Heart left ventricle (tissue), 13 donors: ENCODE results near the gene DIAPH2.

Experiments
- CTCF ChIP-seq, 12 donors: fragments of 200-600 bp; sonication (generic) in 4 of 12; IDR thresholded peaks; one replicate each; pipeline versions ENCODE4 v1.5.0 to v1.8.0; 2018 to 2022; ENCODE audit warnings: antibody characterized with exemption in 12 of 12, mild to moderate bottlenecking in 5 of 12
- POLR2A ChIP-seq, 2 donors: fragments of 450-650 bp; IDR thresholded peaks; one replicate each; pipeline ENCODE4 v1.6.1; 2017; ENCODE audit warnings: antibody characterized with exemption in 2 of 2, mild to moderate bottlenecking in 2 of 2, moderate library complexity in 2 of 2
- donor health status: ischemic (EF 13 %, LVEDD 7.1; RV severe dilation, severe dysfunction).
- donor health status: DM: no; HTN: yes; CAD: no.
- donor health status: DM: no; HTN: no; CAD: no.
- donor health status: ischemic (EF 25% LVEDD 6.9; RV normal size, moderate dysfunction).
- donor health status: ischemic (EF 25% LVEDD 5.7; RV mildly dilated, moderate dysfunction).
- donor health status: ischemic (EF 35%, LVEDD 5.7; RV mildly dilated, moderate dysfunction).
- donor health status: nonischemic (EF 11% LVEDD 7.7; RV severe dilation, severe dysfunction).
- donor health status: DM: yes; HTN: yes; CAD: no.
- donor health status: PGD.
- donor health status: ischemic (EF 29% LVEDD 5.4; RV normal size, mild dysfunction).
- donor health status: nonischemic (EF 23%, LVEDD 6.1; RV moderate dilation, normal function).

DNA sequence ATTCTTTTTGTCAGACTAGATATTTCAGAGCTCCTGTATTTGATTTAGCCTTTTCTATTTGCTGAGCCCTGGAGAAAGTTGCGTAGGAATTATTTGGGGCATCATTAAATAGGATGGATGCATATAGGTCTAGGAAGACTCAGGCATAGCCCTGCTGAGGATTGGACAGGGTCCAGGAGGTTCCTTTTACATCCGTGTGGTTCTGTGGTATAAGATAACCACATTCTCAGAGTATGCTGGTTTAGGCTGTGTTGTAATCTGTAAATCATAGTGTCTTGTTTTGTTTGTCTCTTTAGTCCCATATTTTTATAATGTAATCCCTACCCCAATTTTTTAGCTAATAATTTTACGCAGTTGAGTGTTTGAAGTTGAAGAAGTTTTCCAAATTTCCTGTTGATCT is 712.7 kb downstream of the DIAPH2 start:
- TF ChIP-seq CTCF (IDR thresholded peaks at IDR 0.05) = no peak
- no peak for TF ChIP-seq POLR2A (IDR thresholded peaks at IDR 0.05)
